Fibroblast of the aortic adventitia (primary cell): ENCODE data around the gene PRLR. TPM values are rescaled to one million over a fixed set of nuclear protein-coding genes. Genes with fewer than 3 reads are reported as not detected.
"Not testable (repeated sequence)": the region's sequence is repeated elsewhere in the genome, so short reads cannot be mapped to it uniquely, and the experiment has no call there.

Source experiments
- DNase-seq: peaks from one replicate; pipeline ENCODE4 v3.0.0-alpha.2; 2010; ENCODE audit warnings: low read depth
- H3K4me3 ChIP-seq: 2 replicates; pipeline ENCODE4 v1.5.1; 2011; ENCODE audit warnings: low read depth, mild to moderate bottlenecking, control low read depth, low read length, moderate library complexity
- total RNA-seq: library from RNA; depleted of rRNA; stranded (reverse); fragments of >200 nt; gene quantifications from 2 replicates; pipeline ENCODE4 v1.2.3, GENCODE V29; 2012; ENCODE audit warnings: low replicate concordance
- TF ChIP-seq, protein P1 (sequence below): IDR thresholded peaks from 2 replicates; pipeline ENCODE4 v1.5.1; 2011; ENCODE audit warnings: mild to moderate bottlenecking, low read length, control low read depth, inconsistent platforms; ENCODE audit not compliant: insufficient read depth

PRLR gene
- total RNA-seq, 1 donor, result 0.63 TPM

DNA sequence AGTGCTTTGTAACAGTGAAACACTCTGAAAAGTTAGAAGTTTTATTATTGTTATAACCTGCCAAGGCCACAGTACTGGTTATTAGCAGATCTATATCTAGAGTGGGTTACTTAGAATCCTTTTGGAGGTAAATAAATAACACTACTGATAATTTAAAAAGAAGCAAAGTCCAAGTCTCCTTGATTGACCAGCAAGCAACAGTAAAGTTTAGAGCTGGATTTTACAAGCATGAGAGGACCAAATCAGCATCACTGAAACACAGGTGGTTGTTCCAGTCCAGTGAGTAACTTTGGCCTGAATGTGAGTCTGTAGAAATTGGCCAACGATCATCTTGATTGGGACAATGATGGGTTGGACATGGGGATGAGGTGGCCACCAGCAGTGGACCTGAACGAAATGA lies 105.4 kb downstream of the PRLR start:
- TF ChIP-seq, protein P1, sequence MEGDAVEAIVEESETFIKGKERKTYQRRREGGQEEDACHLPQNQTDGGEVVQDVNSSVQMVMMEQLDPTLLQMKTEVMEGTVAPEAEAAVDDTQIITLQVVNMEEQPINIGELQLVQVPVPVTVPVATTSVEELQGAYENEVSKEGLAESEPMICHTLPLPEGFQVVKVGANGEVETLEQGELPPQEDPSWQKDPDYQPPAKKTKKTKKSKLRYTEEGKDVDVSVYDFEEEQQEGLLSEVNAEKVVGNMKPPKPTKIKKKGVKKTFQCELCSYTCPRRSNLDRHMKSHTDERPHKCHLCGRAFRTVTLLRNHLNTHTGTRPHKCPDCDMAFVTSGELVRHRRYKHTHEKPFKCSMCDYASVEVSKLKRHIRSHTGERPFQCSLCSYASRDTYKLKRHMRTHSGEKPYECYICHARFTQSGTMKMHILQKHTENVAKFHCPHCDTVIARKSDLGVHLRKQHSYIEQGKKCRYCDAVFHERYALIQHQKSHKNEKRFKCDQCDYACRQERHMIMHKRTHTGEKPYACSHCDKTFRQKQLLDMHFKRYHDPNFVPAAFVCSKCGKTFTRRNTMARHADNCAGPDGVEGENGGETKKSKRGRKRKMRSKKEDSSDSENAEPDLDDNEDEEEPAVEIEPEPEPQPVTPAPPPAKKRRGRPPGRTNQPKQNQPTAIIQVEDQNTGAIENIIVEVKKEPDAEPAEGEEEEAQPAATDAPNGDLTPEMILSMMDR, result no peak
- H3K4me3 ChIP-seq, result no peak overlapping the region
- no peak for DNase-seq

- TF ChIP-seq, protein P1, result no peak
- no peak overlapping the region for H3K4me3 ChIP-seq
- DNase-seq, result no peak
Observed at GRCh38 chr5:35122819-35123218, 107.5 kb downstream of the PRLR start.

- TF ChIP-seq, protein P1, result no peak
- H3K4me3 ChIP-seq, result no peak overlapping the region
- DNase-seq, result no peak
Observed at GRCh38 chr5:35120715-35121114, 109.6 kb downstream of the PRLR start.

- no peak overlapping the region for H3K4me3 ChIP-seq
- TF ChIP-seq, protein P1, result no peak
- DNase-seq, result peak; percentile 65
Observed at GRCh38 chr5:35117967-35118366, 112.3 kb downstream of the PRLR start.

DNA sequence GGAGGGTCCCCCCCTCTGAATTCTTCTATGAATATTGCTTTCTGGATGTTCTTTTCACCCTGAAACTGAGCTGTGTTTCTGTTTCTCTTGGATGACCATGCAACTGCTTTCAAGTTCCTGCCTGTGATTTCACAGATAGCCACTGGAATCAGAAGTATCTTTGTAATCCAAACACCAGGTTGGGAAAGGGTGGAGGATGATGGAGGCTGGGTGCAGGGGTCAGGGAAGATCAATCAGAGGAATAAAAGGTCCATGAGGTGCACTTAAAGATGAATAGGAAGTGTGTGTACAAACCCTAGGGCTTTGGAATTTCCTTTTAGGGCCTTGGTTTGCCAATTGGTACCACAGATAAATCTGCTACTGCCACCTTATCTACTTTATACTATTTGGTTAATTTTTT lies 114.4 kb downstream of the PRLR start:
- TF ChIP-seq, protein P1, result no peak
- H3K4me3 ChIP-seq, result no peak overlapping the region
- no peak for DNase-seq

- no peak overlapping the region for H3K4me3 ChIP-seq
Observed at GRCh38 chr5:35114698-35115097, 115.6 kb downstream of the PRLR start.

DNA sequence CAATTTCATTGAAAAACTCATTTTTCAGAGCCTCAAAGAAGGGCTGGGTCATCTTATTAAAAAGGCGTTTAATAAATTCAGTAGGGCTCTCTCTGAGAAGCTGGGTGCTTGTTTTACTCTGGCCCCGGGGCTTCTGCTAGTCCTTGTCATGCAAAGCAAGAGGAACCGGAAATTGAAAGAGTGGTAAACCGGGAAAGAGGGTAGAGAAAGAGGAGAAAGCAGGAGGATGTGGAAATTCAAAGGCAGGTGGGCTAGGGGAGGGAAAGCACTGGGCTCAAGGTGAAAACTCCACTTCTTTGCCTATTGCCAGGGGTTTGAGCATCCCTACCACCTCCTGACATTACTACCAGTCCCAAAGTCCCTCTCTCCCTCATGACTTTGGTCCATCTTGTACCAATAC lies 118.0 kb downstream of the PRLR start:
- TF ChIP-seq, protein P1, result no peak
- H3K4me3 ChIP-seq, result no peak overlapping the region
- DNase-seq, result no peak

More at GRCh38 chr5:35114698-35115097, 115.6 kb downstream of the PRLR start:
- TF ChIP-seq, protein P1, result no peak
- no peak for DNase-seq

- not testable (repeated sequence) for DNase-seq, H3K4me3 ChIP-seq
Observed at GRCh38 chr5:35104550-35104949, 125.7 kb downstream of the PRLR start.
